HG03097 (cell line): ENCODE data around the gene BTBD9.
"Not testable (repeated sequence)": the region's sequence is repeated elsewhere in the genome, so short reads cannot be mapped to it uniquely, and the experiment has no call there.

ENCODE experiments used
- ATAC-seq: cut with Tn5 transposase; IDR thresholded peaks from one replicate; pipeline ENCODE4 v1.9.1; 2021; ENCODE audit not compliant: unreplicated experiment, low FRiP score

The BTBD9 gene

DNA sequence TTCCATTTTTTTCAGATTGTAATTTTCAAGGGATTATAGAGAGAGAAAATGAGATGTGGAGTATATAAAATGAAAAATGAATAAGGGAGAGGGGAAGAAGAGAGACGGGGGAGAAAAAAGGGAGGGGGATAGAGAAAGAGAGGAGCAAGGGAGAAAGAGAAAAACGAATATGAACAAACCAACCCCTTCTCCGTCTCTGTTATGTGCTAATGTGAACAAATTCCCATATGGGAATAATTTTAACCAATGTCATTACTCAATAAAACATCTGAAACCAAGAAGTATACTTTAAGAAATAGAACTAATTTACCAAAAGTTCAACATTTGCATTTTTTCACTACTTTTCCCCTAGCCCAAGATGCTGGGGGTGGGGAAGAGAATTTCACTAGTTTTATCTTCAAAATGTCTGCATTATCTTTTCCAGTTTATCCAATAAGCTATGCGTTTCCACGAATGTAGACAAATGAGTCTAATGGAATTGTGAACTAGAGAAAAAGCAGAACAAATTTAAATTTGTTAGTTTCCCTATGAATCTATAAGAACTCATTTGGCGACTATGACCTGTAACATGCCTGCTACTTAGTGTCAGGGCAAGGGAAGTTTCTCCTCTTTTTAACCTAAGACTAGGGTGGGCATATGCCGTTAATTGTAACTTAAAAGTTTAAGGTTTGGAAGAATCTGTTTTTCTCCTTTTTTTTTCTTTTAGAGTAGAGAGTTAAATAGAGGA lies 286.3 kb downstream of the BTBD9 start:
- ATAC-seq: no peak

DNA sequence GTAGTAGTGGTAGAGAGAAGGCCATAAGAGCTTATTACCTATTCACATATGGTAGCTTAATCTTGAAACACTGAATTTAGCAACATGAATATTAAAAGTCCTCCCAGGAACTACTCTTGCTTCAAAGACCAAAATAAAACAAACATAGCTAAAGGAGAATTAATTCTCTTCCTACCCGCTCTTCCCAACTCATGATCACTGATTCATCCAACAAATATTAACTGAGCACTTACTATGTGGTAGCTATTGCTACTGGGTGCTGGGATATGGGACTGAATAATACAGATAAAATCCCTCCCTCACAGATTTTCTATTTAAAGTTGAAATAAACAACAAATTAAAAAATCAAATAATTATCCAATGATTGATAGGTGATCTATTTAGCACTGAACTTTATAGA lies 287.1 kb downstream of the BTBD9 start:
- ATAC-seq: no peak

DNA sequence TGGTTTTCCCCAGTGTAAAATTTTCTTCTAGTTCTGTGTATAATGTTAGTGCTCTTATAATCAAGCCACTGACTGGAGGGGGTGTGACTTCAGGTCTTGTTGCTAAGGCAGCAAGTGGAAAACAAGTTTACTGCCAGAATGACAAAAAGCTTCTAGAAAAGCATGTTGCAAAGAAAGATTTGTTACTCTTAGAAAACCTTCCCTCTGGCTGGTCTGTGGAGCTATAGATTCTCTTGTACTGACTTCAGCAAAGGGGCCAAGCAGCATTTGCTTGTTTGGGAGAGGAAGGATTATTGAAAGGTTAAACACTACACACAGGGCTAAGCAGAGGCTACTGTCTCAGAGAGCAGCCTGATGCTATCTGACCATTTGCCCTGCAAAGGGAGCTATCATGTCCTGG lies 288.8 kb downstream of the BTBD9 start:
- no peak for ATAC-seq

DNA sequence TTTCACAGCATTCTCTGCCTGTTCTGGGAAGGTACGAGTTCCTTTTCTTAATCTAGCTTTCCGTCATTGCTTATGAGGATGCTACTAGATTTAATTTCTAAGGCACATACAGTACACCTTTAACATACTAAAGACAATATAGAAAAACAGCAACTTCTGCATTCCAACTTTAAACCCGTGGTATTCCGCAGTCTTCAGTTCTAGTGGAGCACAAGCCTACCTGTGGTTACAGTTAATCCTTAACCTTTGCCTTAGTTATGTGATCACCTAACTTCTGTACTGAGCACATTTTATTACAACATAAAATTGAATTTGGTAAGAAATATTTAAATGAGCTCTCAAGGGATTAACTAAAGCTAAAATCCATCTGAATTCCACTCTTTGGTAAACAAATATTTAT lies 289.5 kb downstream of the BTBD9 start:
- ATAC-seq: no peak

DNA sequence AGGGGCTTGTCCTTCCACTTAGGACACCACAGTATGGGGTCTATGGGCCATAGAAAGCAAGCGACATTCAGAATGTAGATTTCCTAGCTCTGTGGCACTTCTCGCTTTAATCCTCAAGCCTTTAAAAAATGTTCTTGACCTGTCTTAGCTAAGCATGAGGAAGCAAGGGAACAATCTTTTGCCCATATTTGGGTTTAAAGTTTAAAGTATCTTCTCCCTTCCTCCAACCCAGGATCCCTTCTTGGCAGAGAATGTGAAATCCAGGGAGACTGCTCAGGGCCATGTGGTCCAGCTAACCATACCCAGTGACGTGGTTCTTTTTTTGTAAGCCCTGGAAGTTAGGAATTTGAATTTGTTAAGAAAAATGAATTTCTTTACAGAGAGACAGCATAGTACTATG lies 289.9 kb downstream of the BTBD9 start:
- ATAC-seq: no peak

DNA sequence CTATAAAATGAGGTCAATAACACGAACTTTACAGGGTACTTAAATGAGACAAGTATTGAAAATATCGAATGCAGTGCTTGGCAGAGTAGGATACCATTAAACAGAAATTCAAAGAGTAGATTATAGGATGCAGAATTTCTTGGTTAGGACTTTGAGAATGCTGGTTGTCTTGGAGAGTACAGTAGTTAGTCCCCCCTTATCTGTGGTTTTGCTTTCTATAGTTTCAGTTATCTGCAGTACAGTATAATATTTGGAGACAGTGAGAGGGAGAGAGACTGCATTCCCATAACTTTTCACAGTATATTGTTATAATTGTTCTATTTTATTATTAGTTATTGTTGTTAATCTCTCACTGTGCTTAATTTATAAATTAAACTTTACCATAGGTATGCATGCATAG lies 290.5 kb downstream of the BTBD9 start:
- no peak for ATAC-seq

DNA sequence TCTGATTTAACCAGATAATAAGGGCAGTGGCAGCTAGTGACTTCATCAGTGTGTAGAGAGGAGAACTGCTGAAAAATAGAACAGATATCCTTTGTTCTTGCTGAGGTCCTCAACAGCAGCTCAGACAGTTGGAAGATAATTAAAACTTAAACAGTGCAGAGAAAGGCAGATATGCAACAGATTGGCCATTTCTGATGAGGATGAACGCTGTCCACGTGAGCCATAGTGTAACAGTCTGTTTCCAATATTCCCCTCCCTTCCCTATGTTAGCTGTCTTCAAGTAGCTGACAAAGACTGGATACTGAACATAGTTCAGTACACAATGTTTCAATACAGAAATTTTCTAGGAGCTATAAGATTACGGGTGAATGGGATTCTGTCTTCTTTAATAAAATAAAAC lies 291.4 kb downstream of the BTBD9 start:
- ATAC-seq: no peak

DNA sequence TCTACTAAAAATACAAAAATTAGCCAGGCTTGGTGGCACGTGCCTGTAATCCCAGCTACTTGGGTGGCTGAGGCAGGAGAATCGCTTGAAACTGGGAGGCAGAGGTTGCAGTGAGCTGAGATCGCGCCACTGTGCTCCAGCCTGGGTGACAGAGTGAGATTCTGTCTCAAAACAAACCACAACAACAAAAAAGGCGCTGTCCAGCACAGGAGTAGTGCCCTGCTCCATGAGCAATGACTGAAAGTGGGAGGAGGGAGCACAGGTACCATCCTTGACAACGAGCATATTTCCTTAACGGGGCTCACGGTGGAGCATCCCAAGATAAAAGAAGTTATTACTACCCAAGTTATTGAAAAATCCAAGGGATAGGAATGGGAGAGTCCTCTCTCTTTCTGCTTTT lies 291.9 kb downstream of the BTBD9 start:
- not testable (repeated sequence) for ATAC-seq

DNA sequence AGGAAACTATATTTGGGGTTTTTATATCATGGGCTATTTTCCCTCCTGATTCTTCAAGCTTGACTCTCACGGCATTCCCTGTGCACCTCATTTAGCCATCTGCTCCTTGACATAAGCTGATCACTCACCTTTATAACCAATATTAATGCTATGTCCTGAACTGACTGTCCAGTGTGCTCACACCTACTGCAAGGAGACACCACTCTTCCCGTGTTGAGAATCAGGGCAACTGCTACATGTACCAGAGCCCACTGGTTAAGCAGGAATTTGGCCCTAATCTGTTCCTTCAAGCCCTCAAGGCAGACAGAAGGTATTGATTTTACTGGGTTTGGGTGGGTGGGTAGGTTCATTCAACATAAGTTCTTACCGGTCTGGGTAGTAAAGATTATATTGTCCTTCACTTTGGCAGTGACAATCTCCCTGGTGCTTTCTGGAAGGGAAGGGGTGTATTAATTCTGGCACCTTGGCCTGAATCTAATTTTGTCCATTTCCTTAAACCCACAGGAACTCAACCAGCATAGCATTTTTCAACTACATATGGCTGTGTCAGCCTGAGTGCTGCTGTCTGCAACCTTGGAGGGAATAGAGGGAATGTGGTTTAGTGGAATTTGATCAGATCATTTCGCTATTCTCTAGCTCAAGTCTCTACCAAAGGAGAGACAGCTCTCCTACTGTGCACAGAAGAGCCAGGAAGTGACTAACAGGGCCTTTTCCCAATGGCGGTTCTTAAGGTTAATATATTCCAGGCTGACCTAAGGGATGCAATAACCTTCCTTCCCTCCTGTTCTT lies 293.2 kb downstream of the BTBD9 start:
- ATAC-seq: no peak

DNA sequence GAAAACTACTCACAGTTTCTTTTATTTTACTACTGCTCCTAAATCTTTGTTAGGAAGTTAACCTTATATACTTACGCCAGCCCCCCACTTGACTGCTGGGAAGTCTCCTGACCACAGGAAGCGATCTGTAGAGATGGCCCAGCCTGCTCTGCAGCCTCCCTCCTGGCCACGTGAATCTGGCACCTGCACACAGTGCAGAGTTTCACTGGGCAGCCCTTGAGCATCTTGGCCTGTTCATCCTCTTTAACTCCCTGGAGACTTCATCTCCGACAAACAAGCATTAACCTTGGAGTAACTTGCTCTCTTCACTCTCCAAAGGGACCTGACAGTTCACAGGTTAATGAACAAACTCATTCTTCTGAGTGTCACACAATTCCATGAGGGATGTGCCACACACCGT lies 294.1 kb downstream of the BTBD9 start:
- no peak for ATAC-seq

DNA sequence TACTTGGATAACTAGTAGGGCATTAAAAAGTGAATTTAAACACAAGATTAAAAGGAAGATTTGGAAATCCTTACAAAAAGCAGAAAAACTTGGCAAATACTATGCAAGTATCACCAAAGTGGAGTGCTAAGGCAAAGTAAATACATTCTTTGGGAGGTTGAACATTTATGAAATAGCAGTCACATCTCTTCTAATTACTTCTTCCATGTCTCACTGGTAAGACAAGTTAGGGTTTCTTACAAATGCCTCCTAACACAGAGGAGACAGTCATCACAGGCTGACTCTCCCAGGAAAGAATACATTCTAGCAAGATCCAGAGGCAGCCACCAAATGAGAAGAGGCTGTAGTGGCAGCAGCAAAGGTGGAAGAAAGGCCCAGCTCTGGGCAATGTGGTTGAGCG lies 298.2 kb downstream of the BTBD9 start:
- ATAC-seq: no peak

DNA sequence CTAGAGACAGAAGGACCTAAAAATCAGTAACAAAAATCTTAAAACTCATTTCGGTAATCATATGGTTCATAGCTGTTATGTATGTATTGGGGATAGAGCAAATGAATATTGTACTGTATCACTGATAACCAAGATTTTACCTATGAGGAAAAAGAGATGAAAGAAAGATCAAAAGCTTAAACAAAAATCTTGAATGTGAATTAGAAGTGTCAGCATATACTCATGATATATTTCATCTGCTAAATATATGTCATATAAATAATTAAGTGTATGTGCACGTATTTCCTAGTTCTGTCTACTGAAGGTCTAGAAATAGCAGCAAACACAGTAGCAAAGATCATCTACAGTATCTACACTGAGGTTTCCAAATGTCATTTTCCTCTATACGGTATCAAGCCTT lies 299.8 kb downstream of the BTBD9 start:
- ATAC-seq: no peak

DNA sequence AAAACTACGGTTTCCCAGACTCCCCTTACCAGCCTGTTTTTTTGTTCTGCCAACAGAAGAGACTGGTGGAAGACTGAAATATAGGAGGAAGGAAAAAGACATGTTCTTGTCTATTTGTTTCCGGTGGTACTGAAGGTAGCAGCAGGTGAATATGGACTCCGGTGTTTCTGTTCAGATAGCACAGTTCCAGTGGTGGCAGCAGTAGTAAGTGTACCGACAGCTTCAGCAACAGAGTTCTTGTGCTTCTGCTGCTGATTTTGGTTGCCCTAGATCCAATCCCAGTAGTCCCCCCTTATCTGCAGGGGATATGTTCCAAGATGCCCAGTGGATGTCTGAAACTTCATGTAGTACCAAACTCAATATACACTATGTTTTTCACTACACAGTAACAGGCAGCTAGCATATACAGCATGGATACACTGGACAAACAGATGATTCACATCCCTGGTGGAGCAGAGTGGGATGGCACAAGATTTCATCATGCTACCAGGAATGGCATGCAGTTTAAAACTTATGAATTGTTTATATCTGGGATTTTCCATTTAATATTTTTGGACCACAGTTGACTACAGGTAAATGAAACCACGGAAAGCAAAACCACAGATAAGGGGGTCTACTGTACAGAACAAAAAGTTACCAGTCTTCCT lies 301.8 kb downstream of the BTBD9 start:
- no peak for ATAC-seq

DNA sequence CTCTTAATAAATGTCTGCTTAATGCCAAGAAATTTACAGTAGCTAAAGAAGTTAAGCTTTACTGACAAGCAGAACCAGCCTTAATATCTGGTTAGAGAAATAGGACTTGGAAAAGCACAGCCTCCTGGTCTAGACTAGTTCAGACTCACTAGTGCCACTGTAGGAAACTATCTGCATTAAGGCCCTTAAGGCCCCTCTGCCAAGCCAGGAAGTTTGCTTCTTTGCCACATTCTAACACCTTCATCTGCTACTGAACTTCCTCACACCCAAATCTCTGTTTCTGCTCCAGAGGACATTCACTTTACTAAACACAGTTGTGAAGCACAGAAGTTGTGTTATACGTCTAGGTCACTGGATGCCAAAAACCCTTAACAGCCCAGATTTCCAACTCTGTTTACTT lies 302.8 kb downstream of the BTBD9 start:
- no peak for ATAC-seq

DNA sequence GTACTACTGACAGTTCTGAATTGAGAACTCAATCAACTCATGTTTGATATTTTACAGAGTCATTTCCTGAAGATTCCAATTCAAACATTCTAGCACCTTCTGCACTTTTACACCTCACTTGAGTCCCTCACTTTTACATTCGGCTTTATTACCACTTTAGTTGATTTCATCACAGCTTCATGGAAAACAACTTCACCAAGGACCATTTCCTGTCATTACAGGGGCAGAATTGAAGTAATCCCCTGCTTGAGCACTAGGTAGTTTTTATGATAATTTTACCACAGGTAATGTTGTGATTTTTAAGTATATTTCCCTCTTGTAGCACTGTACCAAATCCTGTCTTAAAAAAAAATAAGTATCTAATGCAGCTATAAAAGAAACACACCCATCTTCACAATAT lies 312.9 kb downstream of the BTBD9 start:
- ATAC-seq: no peak

DNA sequence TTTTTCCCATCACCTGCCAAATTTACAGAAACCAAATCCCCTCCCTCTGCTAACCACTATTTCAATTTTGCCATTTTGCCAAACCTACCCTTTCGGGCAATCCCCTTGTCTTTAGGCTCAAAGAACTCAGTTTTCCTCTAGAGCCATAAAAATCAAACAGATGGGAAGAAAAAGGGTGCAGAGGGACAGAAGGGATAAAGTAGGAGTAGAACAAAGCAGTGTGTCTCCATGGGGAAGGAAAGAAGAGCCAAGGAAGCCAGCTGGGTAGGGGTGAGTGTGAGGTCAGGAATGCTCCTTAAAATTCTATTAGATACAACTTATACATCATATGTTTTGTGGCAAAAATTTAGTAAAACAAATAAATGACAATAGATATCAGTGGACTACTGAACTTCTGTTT lies 316.5 kb downstream of the BTBD9 start:
- ATAC-seq: no peak

DNA sequence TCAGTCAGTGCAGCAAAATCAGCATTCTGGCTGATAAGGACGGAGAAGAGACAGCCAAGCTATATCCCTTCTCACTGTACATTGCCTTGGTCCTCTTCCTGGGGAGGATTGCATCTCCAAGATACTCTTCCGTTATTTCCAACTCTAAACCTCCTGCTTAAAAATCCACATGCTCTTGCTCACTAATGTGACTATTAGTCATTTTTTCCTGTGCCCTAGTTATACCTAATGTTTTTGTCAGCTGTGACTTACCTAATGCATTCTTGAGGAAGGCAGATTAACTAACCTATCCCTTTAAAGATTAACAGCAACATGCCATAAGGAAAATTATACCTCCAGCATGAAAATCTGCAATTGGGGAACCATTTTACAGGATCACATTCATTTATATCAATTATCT lies 317.6 kb downstream of the BTBD9 start:
- ATAC-seq: no peak

DNA sequence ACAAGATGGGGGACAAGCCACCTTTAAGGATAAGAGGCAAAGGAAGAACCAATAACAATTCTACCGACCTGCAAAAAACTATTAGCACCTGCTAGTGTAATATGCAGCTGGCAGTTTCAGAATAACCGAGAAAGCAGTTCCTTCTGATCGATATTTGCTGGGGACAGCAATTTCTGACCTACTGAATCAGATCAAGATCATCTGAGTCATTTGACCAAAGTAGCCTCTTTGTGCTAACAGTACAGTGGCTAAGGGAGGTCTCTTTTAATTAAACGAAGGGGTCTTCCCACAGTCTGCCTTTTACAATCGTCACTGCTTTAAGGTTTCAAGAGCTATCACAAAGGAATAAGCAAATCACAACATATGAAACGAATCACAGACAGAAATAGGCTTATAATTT lies 318.9 kb downstream of the BTBD9 start:
- ATAC-seq: peak; percentile 48

DNA sequence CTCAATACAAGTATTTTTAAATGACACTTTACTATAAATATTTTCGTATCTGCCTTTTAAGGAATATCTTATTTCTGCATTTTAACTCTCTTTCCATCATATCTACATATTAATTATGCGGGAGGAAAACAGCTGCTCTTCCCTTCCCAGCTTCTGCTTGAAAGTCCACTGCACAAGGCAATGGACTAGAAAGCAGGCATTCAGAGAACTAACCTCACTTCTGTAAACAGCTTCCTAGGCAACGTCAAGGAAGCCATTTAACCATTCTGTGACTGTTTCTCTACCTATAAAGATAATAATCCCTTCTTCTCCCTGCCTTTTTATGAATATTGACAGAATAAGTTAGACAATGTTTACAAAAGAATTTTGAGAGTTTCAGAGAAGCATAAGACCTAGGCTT lies 319.4 kb downstream of the BTBD9 start:
- no peak for ATAC-seq

DNA sequence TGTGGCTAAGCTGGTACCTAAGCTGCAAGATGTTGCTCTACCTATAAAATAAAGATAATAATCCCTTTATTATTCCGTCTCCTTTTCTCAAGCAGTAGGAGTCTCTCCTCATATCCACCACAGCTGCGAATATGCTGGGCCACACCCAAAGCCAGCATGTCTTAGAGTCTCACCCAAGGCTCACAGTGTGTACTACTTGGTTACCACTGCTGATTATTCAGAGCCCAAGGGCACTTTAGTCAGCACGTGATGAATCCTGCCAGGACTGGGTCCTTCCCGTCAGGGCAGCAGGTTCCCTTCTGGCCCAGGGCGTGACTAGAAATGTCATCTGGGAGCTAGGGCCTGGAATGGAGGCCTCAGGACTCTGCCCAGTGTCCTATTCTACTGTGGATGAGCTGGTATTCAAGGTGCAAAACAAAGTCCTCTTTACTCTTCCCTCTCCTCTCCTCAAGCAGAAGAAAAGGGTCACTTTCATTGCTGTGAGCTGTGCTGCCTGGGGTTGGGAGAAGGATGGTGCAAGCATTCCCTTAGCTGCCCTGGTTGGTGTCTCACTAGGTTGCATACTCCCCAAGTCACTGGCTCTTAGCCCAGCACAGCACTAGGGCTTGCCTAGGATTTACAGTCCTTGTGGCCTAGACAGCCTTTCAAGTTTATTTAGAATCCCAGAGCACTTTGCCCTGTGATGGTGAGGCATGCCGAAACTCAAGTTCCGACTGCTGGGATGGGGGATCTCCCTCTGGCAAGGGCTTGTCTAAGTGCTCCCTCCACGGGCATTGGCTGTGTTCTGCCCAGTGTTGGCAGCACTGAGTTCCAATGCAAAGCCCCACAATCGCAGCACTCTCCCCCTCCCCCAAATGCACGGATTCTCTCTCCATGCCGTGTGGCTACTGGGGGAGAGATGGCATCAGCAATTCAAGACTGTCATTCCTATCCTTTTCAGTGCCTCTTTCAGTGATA lies 320.2 kb downstream of the BTBD9 start:
- no peak for ATAC-seq
